WTC11 (cell line): ENCODE measurements around the gene PKIG. TPM values are rescaled to one million over a fixed set of nuclear protein-coding genes. Genes with fewer than 3 reads are reported as not detected.

Experiments
- ATAC-seq: fragments of 200-7000 bp; cut with Tn5 transposase; 2 replicates; pipeline ENCODE4 v1.10.0; 2021; ENCODE audit warnings: mild to moderate bottlenecking, moderate library complexity
- CTCF ChIA-PET: fragments of 300-600 bp; sonication (Branson Sonifier 250); formaldehyde crosslinking; loops from one replicate; lab custom pipeline; 2021; ENCODE audit warnings: antibody characterized with exemption; lab: Charles Lee
- POLR2A ChIA-PET: fragments of 350-600 bp; sonication (Branson Sonifier 250); formaldehyde crosslinking; loops from one replicate; lab custom pipeline; 2021; ENCODE audit warnings: antibody characterized with exemption; lab: Charles Lee
- DNase-seq: peaks from one replicate; pipeline ENCODE4 v3.0.0; 2021; ENCODE audit warnings: low spot score
- H3K27ac Mint-ChIP-seq: 2 replicates; pipeline ENCODE4 v1.8.0; 2021; ENCODE audit warnings: mixed read lengths
- H3K27me3 Mint-ChIP-seq: 2 replicates; pipeline ENCODE4 v1.8.0; 2021; ENCODE audit warnings: low read depth, mild to moderate bottlenecking, moderate library complexity, mixed read lengths
- H3K36me3 Mint-ChIP-seq: 2 replicates; pipeline ENCODE4 v1.8.0; 2021; ENCODE audit warnings: mixed read lengths
- H3K4me1 Mint-ChIP-seq: 2 replicates; pipeline ENCODE4 v1.8.0; 2022; ENCODE audit warnings: mixed read lengths
- H3K4me3 Mint-ChIP-seq: 2 replicates; pipeline ENCODE4 v1.8.0; 2021; ENCODE audit warnings: mild to moderate bottlenecking, moderate library complexity, mixed read lengths
- H3K9me3 Mint-ChIP-seq: 2 replicates; pipeline ENCODE4 v1.8.0; 2021; ENCODE audit warnings: mixed read lengths
- CBFB ChIP-seq: sonication (generic); formaldehyde crosslinking; IDR thresholded peaks from 2 replicates; pipeline ENCODE4 v1.8.1; 2022; ENCODE audit warnings: mild to moderate bottlenecking, low read depth, missing genetic modification reagents
- ELF4 ChIP-seq: sonication (generic); formaldehyde crosslinking; IDR thresholded peaks from 2 replicates; pipeline ENCODE4 v1.8.1; 2022; ENCODE audit warnings: low read depth, mild to moderate bottlenecking, moderate library complexity, missing genetic modification reagents
- ESRRA ChIP-seq: sonication (generic); formaldehyde crosslinking; IDR thresholded peaks from 2 replicates; pipeline ENCODE4 v1.8.1; 2022; ENCODE audit warnings: mild to moderate bottlenecking, missing genetic modification reagents, borderline replicate concordance
- GRHL2 ChIP-seq: fragments of 250-450 bp; sonication (Bioruptor Pico); IDR thresholded peaks from 2 replicates; pipeline ENCODE4 v1.8.0; 2022; ENCODE audit warnings: mild to moderate bottlenecking, moderate library complexity; ENCODE audit not compliant: insufficient replicate concordance, severe bottlenecking
- JAZF1 ChIP-seq: fragments of 250-450 bp; sonication (Bioruptor Pico); IDR thresholded peaks from 2 replicates; pipeline ENCODE4 v1.9.0; 2021; ENCODE audit warnings: moderate library complexity, mild to moderate bottlenecking, inconsistent platforms
- JUN ChIP-seq: sonication (generic); formaldehyde crosslinking; IDR thresholded peaks from 2 replicates; pipeline ENCODE4 v1.8.0; 2023; ENCODE audit warnings: mild to moderate bottlenecking, missing genetic modification reagents
- MAX ChIP-seq: sonication (generic); formaldehyde crosslinking; IDR thresholded peaks from 2 replicates; pipeline ENCODE4 v1.8.0; 2022; ENCODE audit warnings: mild to moderate bottlenecking, missing genetic modification reagents
- NFATC4 ChIP-seq: fragments of 250-450 bp; sonication (Bioruptor Pico); IDR thresholded peaks from 2 replicates; pipeline ENCODE4 v1.9.0; 2021; ENCODE audit warnings: mild to moderate bottlenecking
- PRRX2 ChIP-seq: fragments of 250-450 bp; sonication (Bioruptor Pico); IDR thresholded peaks from 2 replicates; pipeline ENCODE4 v1.8.0; 2021; ENCODE audit warnings: mild to moderate bottlenecking
- RORB ChIP-seq: fragments of 250-450 bp; sonication (Bioruptor Pico); IDR thresholded peaks from 2 replicates; pipeline ENCODE4 v1.9.0; 2021; ENCODE audit warnings: mild to moderate bottlenecking
- ZNF138 ChIP-seq: sonication (generic); formaldehyde crosslinking; conservative IDR thresholded peaks from 2 replicates; pipeline ENCODE4 v1.8.1; 2022; ENCODE audit warnings: mild to moderate bottlenecking, moderate library complexity, missing genetic modification reagents
- ZNF317 ChIP-seq: sonication (generic); formaldehyde crosslinking; IDR thresholded peaks from 2 replicates; pipeline ENCODE4 v1.8.1; 2023; ENCODE audit warnings: low read depth, mild to moderate bottlenecking, moderate library complexity, missing genetic modification reagents, borderline replicate concordance
- ZNF671 ChIP-seq: fragments of 250-450 bp; sonication (Bioruptor Pico); IDR thresholded peaks from 2 replicates; pipeline ENCODE4 v1.8.0; 2021; ENCODE audit warnings: mild to moderate bottlenecking
- total RNA-seq: library from RNA; stranded (reverse); gene quantifications from 3 replicates; pipeline ENCODE4 v1.2.3, GENCODE V29; 2021
- TF ChIP-seq, protein P1 (sequence below): sonication (generic); formaldehyde crosslinking; IDR thresholded peaks from 2 replicates; pipeline ENCODE4 v1.8.0; 2023; ENCODE audit warnings: missing genetic modification reagents
- TF ChIP-seq, protein P2 (sequence below): fragments of 200-600 bp; IDR thresholded peaks from 2 replicates; pipeline ENCODE4 v1.8.0; 2022; ENCODE audit warnings: antibody characterized with exemption
- TF ChIP-seq, protein P3 (sequence below): sonication (generic); formaldehyde crosslinking; IDR thresholded peaks from 2 replicates; pipeline ENCODE4 v1.8.0; 2023; ENCODE audit warnings: missing genetic modification reagents, mild to moderate bottlenecking, borderline replicate concordance

The PKIG gene
- total RNA-seq, 1 experiment from 2014 or later = 22.7 TPM

DNA sequence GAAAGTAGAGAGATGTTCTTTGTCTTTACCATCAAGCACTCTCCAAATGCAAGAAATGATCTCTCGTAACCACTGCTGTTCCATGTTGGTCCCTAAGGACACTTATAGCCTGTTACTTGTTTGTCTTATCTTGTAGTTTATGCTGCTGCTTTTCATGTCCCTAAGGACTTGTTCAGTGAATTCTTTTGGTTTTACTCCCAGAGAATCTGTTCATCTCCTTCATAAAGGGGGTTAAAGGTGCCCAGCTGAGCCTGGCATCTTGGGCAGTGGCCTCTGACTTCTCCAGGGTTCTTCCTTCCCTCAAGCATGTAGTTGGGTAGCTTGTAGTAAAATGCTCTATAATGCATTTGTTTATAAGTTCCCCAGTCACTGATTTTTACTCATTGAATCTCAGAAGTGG lies 864 bp upstream of the PKIG start:
- no peaks in the 10 kb centered on the region; the same call in 1 of the 2 replicates for H3K27me3 Mint-ChIP-seq
- TF ChIP-seq RORB (CRISPR knock-in tag) (no peak), JUN (CRISPR knock-in tag) (no peak), JAZF1 (CRISPR knock-in tag) (no peak), ZNF138 (no peak), GRHL2 (no peak), MAX (CRISPR knock-in tag) (no peak), PRRX2 (CRISPR knock-in tag) (no peak), ESRRA (CRISPR knock-in tag) (no peak)
- TF ChIP-seq, protein P1, sequence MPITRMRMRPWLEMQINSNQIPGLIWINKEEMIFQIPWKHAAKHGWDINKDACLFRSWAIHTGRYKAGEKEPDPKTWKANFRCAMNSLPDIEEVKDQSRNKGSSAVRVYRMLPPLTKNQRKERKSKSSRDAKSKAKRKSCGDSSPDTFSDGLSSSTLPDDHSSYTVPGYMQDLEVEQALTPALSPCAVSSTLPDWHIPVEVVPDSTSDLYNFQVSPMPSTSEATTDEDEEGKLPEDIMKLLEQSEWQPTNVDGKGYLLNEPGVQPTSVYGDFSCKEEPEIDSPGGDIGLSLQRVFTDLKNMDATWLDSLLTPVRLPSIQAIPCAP (CRISPR knock-in tag) = no peak
- TF ChIP-seq, protein P2, sequence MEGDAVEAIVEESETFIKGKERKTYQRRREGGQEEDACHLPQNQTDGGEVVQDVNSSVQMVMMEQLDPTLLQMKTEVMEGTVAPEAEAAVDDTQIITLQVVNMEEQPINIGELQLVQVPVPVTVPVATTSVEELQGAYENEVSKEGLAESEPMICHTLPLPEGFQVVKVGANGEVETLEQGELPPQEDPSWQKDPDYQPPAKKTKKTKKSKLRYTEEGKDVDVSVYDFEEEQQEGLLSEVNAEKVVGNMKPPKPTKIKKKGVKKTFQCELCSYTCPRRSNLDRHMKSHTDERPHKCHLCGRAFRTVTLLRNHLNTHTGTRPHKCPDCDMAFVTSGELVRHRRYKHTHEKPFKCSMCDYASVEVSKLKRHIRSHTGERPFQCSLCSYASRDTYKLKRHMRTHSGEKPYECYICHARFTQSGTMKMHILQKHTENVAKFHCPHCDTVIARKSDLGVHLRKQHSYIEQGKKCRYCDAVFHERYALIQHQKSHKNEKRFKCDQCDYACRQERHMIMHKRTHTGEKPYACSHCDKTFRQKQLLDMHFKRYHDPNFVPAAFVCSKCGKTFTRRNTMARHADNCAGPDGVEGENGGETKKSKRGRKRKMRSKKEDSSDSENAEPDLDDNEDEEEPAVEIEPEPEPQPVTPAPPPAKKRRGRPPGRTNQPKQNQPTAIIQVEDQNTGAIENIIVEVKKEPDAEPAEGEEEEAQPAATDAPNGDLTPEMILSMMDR = no peak
- TF ChIP-seq, protein P3, sequence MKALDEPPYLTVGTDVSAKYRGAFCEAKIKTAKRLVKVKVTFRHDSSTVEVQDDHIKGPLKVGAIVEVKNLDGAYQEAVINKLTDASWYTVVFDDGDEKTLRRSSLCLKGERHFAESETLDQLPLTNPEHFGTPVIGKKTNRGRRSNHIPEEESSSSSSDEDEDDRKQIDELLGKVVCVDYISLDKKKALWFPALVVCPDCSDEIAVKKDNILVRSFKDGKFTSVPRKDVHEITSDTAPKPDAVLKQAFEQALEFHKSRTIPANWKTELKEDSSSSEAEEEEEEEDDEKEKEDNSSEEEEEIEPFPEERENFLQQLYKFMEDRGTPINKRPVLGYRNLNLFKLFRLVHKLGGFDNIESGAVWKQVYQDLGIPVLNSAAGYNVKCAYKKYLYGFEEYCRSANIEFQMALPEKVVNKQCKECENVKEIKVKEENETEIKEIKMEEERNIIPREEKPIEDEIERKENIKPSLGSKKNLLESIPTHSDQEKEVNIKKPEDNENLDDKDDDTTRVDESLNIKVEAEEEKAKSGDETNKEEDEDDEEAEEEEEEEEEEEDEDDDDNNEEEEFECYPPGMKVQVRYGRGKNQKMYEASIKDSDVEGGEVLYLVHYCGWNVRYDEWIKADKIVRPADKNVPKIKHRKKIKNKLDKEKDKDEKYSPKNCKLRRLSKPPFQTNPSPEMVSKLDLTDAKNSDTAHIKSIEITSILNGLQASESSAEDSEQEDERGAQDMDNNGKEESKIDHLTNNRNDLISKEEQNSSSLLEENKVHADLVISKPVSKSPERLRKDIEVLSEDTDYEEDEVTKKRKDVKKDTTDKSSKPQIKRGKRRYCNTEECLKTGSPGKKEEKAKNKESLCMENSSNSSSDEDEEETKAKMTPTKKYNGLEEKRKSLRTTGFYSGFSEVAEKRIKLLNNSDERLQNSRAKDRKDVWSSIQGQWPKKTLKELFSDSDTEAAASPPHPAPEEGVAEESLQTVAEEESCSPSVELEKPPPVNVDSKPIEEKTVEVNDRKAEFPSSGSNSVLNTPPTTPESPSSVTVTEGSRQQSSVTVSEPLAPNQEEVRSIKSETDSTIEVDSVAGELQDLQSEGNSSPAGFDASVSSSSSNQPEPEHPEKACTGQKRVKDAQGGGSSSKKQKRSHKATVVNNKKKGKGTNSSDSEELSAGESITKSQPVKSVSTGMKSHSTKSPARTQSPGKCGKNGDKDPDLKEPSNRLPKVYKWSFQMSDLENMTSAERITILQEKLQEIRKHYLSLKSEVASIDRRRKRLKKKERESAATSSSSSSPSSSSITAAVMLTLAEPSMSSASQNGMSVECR (CRISPR knock-in tag) = no peak
- ATAC-seq = no peak
- ChIA-PET POLR2A (no interaction called here), CTCF (no interaction called here)
- no peak overlapping the region for H3K27ac Mint-ChIP-seq
- no peaks in the 10 kb centered on the region for H3K36me3 Mint-ChIP-seq
- H3K9me3 Mint-ChIP-seq = no peaks in the 10 kb centered on the region
- peaks cover 32% of the 10 kb centered on the region for H3K4me1 Mint-ChIP-seq
- DNase-seq = no peak
- no peak overlapping the region for H3K4me3 Mint-ChIP-seq

GRCh38 chr20:44583157-44583556 lies 778 bp downstream of the PKIG start:
- DNase-seq (no peak), ATAC-seq (no peak)
- Mint-ChIP-seq H3K4me3 (no peak overlapping the region), H3K27me3 (no peaks in the 10 kb centered on the region; the same call in 1 of the 2 replicates), H3K36me3 (no peaks in the 10 kb centered on the region), H3K9me3 (no peaks in the 10 kb centered on the region), H3K27ac (no peak overlapping the region)
- CTCF ChIA-PET = interaction anchor here (1.1 to 1.2 kb wide), 2 partner anchors 10 to 21 kb away, joined by 3 to 5 read pairs; no protein-coding TSS in a partner anchor
- POLR2A ChIA-PET = no interaction called here
- TF ChIP-seq, protein P1 (CRISPR knock-in tag) = no peak
- TF ChIP-seq ELF4 (CRISPR knock-in tag) = no peak
- no peak for TF ChIP-seq JAZF1 (CRISPR knock-in tag)
- no peak for TF ChIP-seq NFATC4 (CRISPR knock-in tag)
- TF ChIP-seq ZNF671 (CRISPR knock-in tag) = no peak
- TF ChIP-seq CBFB = no peak
- no peak for TF ChIP-seq ZNF317 (CRISPR knock-in tag)
- TF ChIP-seq, all 79 proteins: peak for 0
- H3K4me1 Mint-ChIP-seq = peaks cover 44% of the 10 kb centered on the region
